ENCODE data around the gene TIMM22.

TIMM22 gene

DNA sequence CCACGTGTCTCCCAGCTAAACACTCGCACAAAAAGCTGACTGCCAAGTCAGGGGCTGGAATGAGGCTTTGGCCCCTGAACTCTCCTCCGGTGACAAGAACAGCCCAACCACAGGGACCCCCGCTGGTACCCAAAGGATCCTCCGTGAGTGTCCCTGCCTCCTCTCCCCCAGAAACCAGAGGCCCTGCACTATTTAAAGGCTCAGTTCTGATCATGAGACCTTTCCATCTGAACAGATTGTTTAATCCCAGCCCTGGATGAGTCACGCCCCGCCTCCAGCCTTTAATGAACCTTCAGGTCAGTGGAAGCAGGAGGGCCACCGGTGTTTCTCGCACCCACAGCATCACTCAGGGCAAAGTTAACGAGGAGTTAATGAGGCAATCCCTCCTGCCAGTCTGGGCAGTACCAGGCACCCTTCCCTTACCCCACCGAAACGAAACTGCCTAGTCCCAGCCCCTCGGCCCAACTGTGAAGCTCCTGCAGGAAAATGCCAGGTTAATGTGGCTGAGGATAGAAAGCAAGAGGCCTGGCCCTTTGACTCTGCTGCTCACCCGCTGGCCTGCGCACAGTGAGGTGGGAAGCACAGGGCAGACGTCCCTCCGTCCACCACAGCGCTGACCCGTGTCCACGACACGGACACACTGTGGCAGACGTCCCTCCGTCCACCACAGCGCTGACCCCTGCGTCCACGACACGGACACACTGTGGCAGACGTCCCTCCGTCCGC is 32.4 kb downstream of the TIMM22 start:
- DNase-seq (ENCODE audit: extremely low read depth, low read depth) = no peak
- TF ChIP-seq, protein P1, sequence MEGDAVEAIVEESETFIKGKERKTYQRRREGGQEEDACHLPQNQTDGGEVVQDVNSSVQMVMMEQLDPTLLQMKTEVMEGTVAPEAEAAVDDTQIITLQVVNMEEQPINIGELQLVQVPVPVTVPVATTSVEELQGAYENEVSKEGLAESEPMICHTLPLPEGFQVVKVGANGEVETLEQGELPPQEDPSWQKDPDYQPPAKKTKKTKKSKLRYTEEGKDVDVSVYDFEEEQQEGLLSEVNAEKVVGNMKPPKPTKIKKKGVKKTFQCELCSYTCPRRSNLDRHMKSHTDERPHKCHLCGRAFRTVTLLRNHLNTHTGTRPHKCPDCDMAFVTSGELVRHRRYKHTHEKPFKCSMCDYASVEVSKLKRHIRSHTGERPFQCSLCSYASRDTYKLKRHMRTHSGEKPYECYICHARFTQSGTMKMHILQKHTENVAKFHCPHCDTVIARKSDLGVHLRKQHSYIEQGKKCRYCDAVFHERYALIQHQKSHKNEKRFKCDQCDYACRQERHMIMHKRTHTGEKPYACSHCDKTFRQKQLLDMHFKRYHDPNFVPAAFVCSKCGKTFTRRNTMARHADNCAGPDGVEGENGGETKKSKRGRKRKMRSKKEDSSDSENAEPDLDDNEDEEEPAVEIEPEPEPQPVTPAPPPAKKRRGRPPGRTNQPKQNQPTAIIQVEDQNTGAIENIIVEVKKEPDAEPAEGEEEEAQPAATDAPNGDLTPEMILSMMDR (IDR thresholded peaks at IDR 0.05; ENCODE audit: low read depth, low read length) = no peak

DNA sequence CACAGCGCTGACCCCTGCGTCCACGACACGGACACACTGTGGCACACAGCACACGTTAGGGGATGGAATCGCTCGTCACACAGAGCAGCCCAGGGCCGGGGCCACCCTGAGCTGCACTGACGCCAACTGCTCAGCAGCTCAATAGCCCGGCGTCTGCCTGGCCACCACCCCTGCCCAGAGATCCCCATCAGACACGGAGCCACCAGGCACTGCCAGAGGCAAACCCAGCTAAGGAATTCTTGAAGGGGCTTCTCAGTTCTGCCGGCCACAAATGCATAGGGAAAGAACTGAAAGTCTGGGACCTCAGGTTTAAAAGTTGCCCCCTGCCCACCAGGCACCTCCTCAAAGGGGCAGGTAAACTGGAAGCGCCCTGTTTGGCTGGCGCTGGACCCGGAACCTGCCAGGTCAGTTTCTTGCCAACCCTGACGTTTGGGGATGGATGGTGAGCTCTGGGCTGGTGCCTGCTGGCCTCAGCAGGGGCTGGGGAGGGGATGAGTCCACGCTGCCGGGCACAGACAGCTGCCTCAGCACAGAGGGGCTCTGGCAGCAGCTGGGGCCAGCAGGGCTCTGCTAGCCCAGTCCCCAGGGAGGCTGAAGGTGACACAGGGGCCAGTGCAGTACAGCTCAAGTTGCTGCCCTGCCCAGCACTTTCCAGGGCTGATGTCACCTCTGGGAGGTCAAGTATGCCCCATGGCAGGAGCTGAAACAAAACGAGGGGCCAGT is 33.2 kb downstream of the TIMM22 start:
- no peak for DNase-seq (ENCODE audit: extremely low read depth, low read depth)
- TF ChIP-seq, protein P1 (IDR thresholded peaks at IDR 0.05; ENCODE audit: low read depth, low read length) = no peak

DNA sequence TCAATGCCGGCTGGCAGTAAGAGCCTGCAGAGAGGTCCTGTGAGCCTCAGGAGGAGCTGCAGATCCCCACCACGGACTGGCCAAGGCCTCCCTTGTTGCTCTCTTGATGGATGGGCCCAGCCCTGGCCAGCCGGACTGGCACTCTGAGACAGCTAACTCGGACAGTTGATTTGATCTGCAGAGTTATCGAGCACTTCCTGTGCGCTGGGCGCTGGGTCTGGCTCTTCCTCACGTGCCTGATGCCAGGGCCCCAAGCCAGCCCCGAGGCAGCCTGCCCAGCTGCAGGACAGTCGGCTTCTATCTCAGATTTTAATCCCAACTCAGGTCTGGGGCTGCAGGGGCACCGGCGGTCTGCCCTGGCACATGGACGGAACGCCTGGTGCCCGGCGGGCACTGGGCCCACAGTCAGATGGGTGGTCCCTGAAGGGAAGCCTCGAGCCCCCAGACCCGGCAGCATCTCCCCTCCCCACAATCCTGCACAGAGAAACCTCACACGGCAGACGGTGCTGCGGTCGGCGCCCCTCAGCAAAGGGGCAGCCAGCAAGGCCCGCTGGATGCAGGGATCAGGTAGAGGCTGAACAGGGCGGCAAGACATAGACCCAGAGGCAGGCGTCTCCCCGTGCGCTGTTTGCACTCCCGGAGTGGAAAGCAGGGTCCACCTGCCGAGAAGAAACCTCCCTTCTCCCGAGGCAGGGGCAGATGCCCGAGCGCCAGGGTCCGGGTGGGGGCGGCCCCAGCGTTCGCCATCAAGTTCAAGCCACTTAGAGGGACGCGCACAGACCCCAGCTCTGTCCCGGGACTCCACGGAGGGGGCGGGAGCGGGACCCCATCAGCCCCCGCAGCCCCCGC is 34.0 kb downstream of the TIMM22 start:
- TF ChIP-seq, protein P1 (IDR thresholded peaks at IDR 0.05; ENCODE audit: low read depth, low read length) = no peak
- DNase-seq (ENCODE audit: extremely low read depth, low read depth) = no peak

DNA sequence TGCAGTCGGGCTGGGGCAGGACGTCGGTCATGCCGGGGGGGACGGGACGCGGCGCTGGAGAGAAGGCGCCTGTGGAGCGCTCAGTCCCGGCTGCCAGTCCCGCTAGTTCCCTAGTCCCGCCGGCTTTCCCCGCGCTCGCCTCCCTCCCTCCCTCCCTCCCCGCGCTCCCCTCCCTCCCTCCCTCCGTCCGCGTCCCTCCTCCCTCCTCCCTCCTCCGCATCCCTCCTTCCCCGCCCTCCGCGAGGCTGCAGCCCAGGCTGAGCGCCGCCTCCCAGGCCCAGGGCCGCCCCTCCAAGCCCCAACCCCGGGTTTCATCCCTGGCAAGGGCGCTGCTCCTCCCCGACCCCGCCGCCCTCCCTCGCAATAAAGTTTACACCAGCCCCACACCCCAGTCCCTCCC is 34.8 kb downstream of the TIMM22 start:
- TF ChIP-seq, protein P1 (IDR thresholded peaks at IDR 0.05; ENCODE audit: low read depth, low read length) = no peak
- DNase-seq (ENCODE audit: extremely low read depth, low read depth) = peak; percentile 10

DNA sequence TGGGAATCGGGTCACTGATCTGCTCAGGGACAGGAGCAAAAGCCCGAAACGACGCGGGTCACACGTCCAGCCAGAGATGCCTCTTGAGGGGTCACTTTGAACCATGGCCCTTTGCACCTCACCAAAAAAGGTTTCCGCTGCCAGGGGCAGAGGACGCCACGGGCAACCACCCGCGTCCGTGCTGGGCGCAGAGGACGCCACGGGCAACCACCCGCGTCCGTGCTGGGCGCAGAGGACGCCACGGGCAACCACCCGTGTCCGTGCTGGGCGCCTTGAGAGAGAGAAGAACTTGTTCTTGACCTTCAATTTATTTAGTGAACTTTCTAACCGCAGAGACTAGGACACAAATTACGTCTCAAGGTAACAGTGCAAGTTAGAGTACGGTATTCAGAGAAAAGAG is 35.5 kb downstream of the TIMM22 start:
- DNase-seq (ENCODE audit: extremely low read depth, low read depth) = no peak

DNA sequence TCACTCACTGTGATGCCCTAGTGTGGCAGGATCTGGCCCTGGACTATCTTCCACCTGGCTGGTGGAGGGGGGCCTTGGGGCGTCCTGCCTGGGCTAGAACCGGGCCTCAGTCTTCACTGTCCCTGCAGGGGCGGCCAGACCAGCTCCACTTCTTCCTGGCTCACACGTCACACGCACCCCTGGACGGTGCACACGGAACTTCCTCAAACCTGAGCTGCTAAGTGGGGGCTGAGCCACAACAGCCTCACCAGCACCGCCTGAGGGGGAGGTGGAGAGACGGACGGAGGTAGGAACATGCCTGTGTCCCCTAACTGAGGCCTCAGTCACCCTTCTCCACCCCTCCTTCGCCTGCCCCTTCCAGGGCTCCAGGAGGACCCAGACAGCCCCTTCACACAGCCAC is 36.6 kb downstream of the TIMM22 start:
- no peak for DNase-seq (ENCODE audit: extremely low read depth, low read depth)
- TF ChIP-seq, protein P1 (IDR thresholded peaks at IDR 0.05; ENCODE audit: low read depth, low read length) = no peak

More for the DNA sequence above, 35.5 kb downstream of the TIMM22 start:
- TF ChIP-seq, protein P1 (IDR thresholded peaks at IDR 0.05; ENCODE audit: low read depth, low read length) = no peak

Measured in AG09319 (cell line).